Tibial nerve (tissue), 4 donors: ENCODE data around the gene ZEB1.
"Not testable (repeated sequence)": the region's sequence is repeated elsewhere in the genome, so short reads cannot be mapped to it uniquely, and the experiment has no call there.

Experiments used
- CTCF ChIP-seq, 5 experiments: fragments of 200-600 bp in 3 of 5; fragments of 450-650 bp in 2 of 5; sonication (generic) in 3 of 5; IDR thresholded peaks; one replicate each; pipeline ENCODE4 v1.5.1; 2016 to 2019; ENCODE audit warnings: antibody characterized with exemption in 5 of 5, mild to moderate bottlenecking in 3 of 5, moderate library complexity in 2 of 5
- EP300 ChIP-seq, 2 donors: sonication (generic); formaldehyde crosslinking; IDR thresholded peaks; one replicate each; pipeline ENCODE4 v1.6.1; 2017; ENCODE audit warnings: antibody characterized with exemption in 2 of 2, mild to moderate bottlenecking in 1 of 2

GRCh38 chr10:31361475-31361874 lies 42.5 kb downstream of the ZEB1 start:
- not testable (repeated sequence) for TF ChIP-seq CTCF, EP300 (IDR thresholded peaks at IDR 0.05)
